GM18526 (cell line): Measurements from ENCODE around the gene IL2RA.

ENCODE experiments used
- POLR2A ChIP-seq: IDR thresholded peaks from 3 replicates; pipeline ENCODE4 v1.6.1; 2011; ENCODE audit not compliant: insufficient read length; ENCODE audit errors: extremely low read depth

IL2RA gene

DNA sequence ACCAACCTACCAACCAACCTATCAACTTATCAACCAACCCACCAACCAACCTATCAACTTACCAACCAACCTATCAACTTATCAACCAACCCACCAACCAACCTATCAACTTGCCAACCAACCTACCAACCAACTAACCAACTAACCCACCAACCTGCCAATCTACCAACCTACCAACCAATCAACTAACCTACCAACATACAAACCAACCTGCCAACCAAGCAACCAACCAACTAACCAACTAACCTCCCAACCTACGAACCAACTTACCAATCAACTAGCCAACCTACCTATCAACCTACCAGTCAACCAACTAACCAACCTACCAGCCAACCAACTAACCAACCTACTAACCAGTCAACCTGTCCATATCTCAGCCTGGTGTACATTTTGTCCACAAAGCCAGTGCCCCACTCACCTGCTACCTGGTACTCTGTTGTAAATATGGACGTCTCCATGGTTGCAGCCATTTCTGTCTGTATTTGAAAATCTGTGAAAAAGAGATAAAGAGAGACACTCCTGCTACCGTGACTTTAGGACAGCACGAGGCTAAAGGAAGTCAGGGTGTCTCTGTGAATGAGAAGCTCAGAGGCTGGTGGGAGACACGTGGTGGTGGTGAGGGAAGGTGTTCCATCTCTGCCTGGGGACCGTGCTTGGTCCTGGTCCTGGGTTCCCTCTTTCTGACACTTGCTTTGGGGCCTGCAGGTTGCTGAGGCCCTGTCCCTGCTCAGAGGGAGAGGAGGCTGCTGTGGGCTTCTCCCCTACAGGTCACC lies 43.0 kb downstream of the IL2RA start:
- TF ChIP-seq POLR2A, result no peak

DNA sequence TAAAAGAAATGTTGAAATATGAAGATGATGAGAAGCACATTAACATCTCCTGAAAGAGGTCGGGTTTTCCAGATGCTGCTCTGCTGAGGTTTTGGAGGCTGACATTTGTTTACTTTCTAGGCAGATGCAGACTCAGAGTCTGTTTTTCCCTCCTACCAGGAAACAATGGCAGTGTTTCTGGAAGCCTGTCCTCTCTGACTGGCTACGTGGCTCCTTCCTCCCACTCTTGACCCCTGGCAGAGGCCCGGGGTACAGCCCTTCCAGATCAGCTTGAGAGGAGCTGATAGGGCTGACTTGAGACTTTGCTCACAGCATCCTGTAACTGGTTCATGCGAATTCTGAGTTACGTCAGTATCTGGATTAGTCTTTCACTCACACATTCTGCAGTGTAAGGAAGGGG lies 43.7 kb downstream of the IL2RA start:
- TF ChIP-seq POLR2A, result no peak

DNA sequence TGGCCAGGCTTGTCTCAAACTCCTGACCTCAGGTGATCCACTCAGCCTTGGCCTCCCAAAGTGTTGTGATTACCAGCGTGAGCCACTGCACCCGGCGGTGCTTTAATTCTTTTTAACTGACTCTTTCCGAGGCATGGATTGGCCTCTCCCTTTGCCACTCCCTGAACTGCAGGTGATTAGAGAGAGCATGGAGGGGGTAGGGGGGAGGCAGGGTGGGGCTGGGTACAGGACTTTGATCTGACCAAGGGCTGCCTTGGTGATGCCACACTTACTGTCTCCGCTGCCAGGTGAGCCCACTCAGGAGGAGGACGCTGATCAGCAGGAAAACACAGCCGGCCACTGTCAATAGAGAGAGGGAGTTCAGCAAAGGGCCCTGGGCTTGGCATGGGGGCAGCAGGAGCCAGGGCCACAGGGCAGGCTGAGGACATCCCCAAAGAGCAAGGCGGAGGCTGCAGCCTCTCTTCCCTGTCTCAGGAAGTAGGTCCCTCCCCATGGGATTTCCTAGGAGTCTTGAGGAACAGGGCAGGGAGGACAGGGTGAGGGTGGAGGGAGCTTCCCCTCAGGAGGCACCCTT lies 44.3 kb downstream of the IL2RA start:
- no peak for TF ChIP-seq POLR2A

DNA sequence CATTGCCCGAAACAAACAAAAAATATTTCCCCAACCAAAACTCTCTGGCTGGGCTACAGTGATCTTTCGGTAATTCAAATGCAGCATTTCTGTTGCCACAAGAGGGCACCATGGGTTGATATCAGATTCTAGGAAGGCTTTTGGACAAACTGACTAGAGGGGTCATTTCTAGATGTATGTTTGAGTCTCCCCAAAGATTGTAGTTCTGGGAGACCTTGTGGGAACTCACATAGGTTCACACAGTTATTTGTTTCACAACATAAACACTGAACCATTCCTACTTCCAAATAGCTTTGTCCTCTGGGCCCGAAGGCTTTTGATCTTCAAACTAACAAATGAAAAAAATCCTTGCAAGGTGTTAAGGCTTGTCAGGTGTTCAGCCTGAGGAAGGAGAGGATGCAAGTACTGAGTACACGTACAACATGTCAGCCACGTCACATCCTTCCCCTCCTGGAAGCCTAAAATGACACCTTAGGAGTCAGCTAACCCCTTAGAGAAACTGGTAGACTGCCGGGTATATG lies 47.9 kb downstream of the IL2RA start:
- TF ChIP-seq POLR2A, result no peak

DNA sequence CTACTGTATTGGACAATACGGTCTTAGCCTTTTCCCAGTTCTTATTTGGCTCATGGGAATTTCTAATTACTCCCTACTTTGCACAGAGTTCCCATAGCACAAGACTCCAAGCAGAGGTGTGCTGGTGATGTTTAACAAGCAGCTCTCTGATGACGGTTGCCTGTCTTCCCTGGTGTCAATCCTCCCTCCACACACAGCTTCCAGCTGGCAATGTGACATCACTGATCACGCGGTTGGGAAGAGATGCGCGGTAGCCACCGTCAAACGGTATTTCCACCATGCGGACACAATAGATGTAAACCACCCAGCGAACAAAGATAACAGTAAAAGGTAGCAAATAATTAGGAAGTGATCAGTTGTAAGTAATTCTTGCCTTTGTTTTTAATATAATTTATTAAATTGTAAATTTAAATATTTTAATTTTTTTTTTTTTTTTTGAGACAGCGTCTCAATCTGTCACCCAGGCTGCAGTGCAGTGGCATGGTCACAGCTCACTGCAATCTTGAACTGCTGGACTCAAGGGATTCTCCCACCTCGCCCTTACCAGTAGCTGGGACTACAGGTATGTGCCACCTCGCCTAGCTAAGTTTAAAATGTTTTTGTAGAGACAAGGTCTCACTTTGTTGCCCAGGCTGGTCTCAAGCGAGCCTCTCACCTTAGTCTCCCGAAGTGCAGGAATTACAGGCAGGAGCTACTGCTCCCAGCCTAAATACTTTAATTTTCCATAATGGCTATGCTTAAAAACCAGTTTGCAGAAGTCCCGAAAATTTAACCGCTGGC lies 48.6 kb downstream of the IL2RA start:
- no peak for TF ChIP-seq POLR2A

DNA sequence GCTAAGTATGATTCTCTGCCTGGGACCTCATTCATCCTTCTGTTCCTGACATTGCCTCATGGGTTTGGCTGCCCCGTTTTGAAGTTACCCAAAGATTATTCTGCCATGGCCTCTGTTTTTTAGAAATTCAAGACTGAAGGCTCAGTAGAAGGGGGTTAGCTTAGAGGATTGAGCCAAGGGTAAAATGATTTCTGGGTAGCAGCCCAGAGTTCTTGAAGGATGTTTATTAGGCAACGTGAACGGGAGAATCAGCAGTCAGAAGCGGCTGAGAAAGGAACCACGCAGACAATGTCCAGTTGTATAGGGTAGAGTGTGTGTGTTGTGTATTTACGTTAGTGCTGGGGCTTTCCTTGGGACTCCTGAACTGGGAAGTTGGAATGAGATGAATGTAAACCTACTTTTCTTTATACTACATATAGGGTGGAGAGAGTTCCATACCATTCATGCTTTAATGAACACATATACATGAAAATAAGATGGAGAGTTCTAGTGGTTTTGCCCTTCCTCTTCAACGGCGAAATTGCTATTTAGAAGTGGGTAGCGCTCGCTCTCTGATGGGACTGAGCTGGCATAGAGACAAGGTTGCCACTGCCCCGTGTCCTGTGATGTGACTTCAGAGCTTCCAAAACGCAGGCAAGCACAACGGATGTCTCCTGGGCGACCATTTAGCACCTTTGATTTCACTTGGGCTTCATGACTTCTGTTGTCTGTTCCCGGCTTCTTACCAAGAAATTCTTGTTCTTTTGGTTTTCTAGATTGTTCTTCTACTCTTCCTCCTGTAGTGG lies 49.9 kb downstream of the IL2RA start:
- no peak for TF ChIP-seq POLR2A

DNA sequence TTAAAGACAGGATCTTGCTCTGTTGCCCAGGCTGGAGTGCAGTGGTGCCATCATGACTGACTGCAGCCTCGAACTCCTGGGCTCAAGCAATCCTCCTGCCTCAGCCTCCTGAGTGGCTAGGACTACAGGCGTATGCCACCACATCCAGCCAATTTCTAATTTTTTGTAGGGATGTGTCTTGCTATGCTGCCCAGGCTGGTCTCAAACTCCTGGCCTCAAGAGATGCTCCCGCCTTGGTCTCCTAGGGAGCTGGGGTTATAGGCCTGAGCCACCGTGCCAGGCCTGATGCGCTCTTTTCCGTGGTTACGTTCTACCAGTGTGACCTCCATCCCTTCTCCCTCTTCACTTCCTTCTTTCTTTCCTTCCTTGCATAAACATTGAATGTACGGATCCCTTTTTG lies 50.6 kb downstream of the IL2RA start:
- no peak for TF ChIP-seq POLR2A

DNA sequence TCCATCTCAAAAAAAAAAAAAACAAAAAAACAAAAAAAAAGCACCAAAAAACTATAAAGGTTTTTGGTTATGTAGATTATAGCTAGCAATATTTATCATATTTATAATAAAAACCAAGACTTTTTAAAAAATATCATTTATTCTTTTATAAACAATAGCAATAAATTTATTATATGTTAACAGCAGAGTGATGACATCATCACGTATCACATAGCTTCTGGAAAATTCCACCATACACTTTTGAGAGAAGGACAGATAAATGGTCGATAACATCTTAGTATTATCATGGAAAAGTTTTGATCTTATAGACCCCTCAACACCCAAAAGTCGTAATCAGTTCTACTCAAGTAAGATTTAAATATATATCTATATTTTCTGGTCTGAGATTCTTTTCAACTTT lies 51.6 kb downstream of the IL2RA start:
- no peak for TF ChIP-seq POLR2A

DNA sequence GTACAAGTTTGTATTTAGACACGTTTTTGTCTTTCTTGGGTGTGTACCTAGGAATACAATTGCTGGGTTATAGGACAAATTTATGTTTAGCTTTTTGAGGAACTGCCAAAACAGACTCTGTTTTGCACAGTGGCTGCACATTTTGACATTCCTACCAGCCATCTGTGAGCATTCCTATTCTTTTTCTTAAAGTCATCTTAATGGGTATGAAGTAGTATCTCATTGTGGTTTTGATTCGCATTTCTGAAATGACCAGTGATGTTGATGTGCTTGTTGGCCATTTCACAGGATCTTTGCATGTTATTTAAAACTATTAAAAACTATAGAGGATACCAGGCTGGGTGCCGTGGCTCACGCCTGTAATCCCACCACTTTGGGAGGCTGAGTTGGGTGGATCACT lies 52.2 kb downstream of the IL2RA start:
- TF ChIP-seq POLR2A, result no peak

DNA sequence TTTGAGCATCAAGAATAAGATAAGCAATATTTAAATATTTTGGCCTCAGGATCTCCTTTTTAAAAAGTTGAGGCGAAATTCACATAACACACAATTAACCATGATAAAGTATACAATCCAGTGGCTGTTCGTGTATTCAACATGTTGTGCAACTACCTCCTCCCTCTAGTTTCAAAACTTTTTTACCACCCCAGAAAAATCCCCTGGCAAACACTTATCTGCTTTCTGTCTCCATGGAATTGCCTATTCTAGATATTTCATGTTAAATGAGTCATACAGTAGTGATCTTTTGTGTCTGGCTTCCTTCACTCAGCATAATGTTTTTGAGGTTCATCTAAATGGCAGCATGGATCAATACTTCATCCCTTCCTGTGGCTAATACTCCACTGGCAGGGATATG lies 53.0 kb downstream of the IL2RA start:
- no peak for TF ChIP-seq POLR2A

DNA sequence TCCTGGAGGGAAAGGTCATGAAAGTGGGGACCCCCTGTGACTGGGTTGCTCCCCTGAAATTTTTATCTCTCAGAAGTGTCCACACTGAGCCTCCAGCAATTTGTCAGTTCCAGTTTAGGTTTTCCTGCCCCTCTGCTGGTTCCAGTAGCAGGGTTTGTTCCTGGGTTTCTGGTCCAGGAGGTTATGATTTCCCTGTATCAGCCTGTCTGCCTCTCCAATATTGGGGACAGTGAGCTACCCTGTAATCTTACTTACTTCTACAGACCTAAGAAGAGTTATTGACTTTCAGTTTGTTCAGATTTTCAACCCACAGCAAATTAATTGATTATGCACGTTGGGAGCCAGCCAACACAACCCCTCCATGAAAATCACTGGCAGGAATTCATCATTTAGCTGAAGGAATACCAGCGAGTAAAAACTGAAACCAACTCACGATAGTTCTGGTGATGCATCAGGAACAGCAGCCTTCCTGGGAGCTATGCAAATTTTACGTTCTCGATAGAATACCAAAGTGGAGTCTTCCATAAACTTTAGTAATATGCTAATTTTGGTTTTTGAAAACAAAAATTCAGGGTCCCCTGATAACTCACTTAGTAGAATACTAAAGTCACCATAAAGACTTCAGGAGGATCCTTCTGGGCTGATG lies 53.5 kb downstream of the IL2RA start:
- TF ChIP-seq POLR2A, result no peak

DNA sequence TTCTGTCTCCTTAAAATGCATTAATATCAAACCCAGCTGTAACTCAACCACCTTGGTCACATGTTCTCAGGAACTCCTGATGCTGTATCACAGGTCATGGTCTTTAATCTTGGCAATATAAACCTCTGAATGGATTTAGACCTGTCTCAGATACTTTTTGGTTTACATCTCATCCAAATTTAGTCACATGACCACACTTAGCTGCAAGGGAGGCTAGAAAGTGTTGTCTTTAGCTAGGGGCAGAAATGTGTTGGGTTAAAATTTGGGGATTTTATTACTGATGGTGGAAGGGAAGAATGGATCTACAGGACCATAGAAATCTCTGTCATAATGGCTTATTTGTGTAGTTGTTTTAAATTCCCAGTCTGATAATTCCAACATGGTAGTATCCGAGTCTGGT lies 55.2 kb downstream of the IL2RA start:
- TF ChIP-seq POLR2A, result no peak

DNA sequence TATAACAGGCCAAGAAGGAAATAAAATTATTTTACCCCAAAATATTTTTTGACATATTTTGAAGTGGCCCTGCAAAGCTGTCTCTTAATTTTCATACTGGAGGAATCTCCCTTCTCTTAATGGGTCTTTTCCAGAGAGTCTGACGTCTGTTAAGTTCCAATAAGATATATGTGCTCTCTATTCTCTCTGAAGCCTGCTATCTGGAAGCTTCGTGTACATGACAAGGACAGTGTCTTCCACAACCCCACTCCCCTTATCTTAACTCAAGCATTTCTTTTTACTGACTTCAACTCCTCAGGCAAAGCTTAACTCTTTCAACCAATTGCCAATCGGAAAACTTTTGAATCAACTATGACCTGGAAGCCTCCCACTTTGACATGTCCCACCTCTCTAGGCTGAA lies 55.6 kb downstream of the IL2RA start:
- no peak for TF ChIP-seq POLR2A

DNA sequence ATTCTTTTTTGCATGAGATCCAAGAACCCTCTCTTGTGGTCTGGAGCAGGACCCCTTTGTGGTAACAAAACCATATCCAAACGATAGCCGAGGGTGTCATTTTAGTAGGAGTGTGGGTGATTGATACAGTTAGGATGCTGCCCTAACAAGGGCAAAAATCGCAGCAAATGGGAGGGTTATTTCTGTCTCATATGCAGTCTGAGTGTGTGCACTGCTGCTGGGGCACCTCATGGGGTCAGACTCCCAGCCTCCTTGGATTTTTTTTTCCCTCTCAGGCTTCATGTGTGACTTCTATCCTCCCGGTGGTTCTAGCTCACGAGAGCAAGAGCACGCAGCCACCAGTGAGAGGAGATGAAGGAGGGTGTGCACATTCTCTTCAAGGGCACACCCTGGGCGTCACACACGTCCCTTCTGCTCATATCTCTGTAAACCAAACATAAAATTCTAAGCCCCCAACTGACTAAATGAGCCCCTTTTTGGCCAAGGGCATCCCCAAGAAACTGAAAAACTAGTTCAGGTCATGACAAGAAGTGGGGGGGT lies 56.2 kb downstream of the IL2RA start:
- TF ChIP-seq POLR2A, result no peak
